Breast epithelium (tissue), 4 donors: ENCODE data around the gene KRTAP10-9. TPM values are rescaled to one million over a fixed set of nuclear protein-coding genes. Genes with fewer than 3 reads are reported as not detected.

Experiments used
- DNase-seq, 2 donors: peaks; one replicate each; pipeline ENCODE4 v3.0.0-alpha.2; 2019; ENCODE audit warnings: low spot score in 2 of 2
- H3K27ac ChIP-seq, 2 donors: fragments of 200-600 bp; sonication (generic) in 1 of 2; one replicate each; pipeline ENCODE4 v1.5.1; 2016 to 2019; ENCODE audit warnings: mild to moderate bottlenecking in 1 of 2
- H3K27me3 ChIP-seq, 2 donors: fragments of 200-600 bp; sonication (generic) in 1 of 2; one replicate each; pipeline versions ENCODE4 v1.5.1 to v1.6.0; 2017 to 2019; ENCODE audit warnings: control low read depth in 1 of 2, mild to moderate bottlenecking in 1 of 2
- H3K36me3 ChIP-seq: fragments of 200-600 bp; one replicate; pipeline ENCODE4 v1.5.1; 2019
- H3K4me1 ChIP-seq, 2 donors: fragments of 200-600 bp; sonication (generic); one replicate each; pipeline ENCODE4 v1.5.1; 2016 to 2019; ENCODE audit warnings: control low read depth in 1 of 2
- H3K4me3 ChIP-seq, 3 donors: fragments of 200-600 bp; sonication (generic); 1 replicate in 2 of 3; 2 replicates in 1 of 3; pipeline ENCODE4 v1.5.1; 2016 to 2019; ENCODE audit warnings: mild to moderate bottlenecking in 3 of 3, moderate library complexity in 2 of 3
- H3K9me3 ChIP-seq, 2 donors: fragments of 200-600 bp; sonication (generic) in 1 of 2; one replicate each; pipeline ENCODE4 v1.5.1; 2016 to 2019; ENCODE audit warnings: control low read depth in 1 of 2
- CTCF ChIP-seq, 3 donors: fragments of 450-650 bp; IDR thresholded peaks; one replicate each; pipeline ENCODE4 v1.5.1; 2016 to 2017; ENCODE audit warnings: antibody characterized with exemption in 3 of 3, mild to moderate bottlenecking in 3 of 3, moderate library complexity in 3 of 3
- POLR2A ChIP-seq: fragments of 450-650 bp; IDR thresholded peaks from one replicate; pipeline ENCODE4 v1.6.1; 2016; ENCODE audit warnings: antibody characterized with exemption, mild to moderate bottlenecking, moderate library complexity
- POLR2AphosphoS5 ChIP-seq, 3 donors: sonication (generic); formaldehyde crosslinking; IDR thresholded peaks; one replicate each; pipeline ENCODE4 v1.6.1; 2017; ENCODE audit warnings: antibody characterized with exemption in 3 of 3
- intact Hi-C: fragments of 100-400 bp; cut with DNase I; formaldehyde crosslinking; loops from one replicate; pipeline ENCODE4 v1.15.1; 2023; ENCODE audit warnings: low total_unique reads
- total RNA-seq, 3 donors: library from RNA; depleted of rRNA; stranded (reverse); fragments of >200 nt; gene quantifications; one replicate each; pipeline ENCODE4 v1.1.0, GENCODE V29; 2016

KRTAP10-9 gene
- total RNA-seq, 3 donors from 2014 or later = not detected

- peaks cover 0 to 15% of the 10 kb centered on the region in 2 donors for H3K27me3 ChIP-seq
- no peak overlapping the region for H3K27ac ChIP-seq
- intact Hi-C loops = no loop called here
- H3K9me3 ChIP-seq = peaks cover 29 to 31% of the 10 kb centered on the region in 2 donors
- no peak for DNase-seq
- H3K36me3 ChIP-seq = no peaks in the 10 kb centered on the region
- no peak overlapping the region for H3K4me3 ChIP-seq
- TF ChIP-seq POLR2AphosphoS5 (IDR thresholded peaks at IDR 0.05) (no peak), POLR2A (no peak), CTCF (IDR thresholded peaks at IDR 0.05) (no peak)
- no peaks in the 10 kb centered on the region for H3K4me1 ChIP-seq
Measured at GRCh38 chr21:44581158-44581557, 45.7 kb upstream of the KRTAP10-9 start.

DNA sequence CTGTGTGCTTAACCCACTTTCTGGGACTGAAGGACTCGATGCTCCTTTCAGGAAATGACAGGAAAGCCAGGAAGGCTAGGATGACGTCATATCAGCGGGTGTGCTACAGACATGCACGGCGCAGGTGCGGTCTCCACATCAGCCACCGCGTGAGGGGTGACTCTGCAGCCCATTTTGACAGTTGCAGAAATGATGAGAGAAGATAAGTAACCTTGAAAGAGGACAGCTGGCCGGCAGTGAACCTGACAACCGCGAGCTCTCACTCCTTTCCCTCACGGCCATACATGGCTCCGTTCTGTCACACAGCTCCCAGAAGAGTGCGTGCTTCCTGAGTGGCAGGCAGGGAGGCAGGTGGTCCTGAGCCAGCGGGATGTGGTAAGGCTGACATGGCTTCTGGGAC lies 44.8 kb upstream of the KRTAP10-9 start:
- TF ChIP-seq POLR2AphosphoS5 (IDR thresholded peaks at IDR 0.05) = no peak
- no peak for TF ChIP-seq CTCF (IDR thresholded peaks at IDR 0.05)
- TF ChIP-seq POLR2A = no peak
- intact Hi-C loops = no loop called here
- DNase-seq = no peak
- H3K4me3 ChIP-seq = no peak overlapping the region
- peaks cover 0 to 19% of the 10 kb centered on the region in 2 donors for H3K27me3 ChIP-seq
- H3K9me3 ChIP-seq = peaks cover 22 to 30% of the 10 kb centered on the region in 2 donors
- no peak overlapping the region for H3K27ac ChIP-seq
- H3K4me1 ChIP-seq = no peaks in the 10 kb centered on the region
- no peaks in the 10 kb centered on the region for H3K36me3 ChIP-seq

DNA sequence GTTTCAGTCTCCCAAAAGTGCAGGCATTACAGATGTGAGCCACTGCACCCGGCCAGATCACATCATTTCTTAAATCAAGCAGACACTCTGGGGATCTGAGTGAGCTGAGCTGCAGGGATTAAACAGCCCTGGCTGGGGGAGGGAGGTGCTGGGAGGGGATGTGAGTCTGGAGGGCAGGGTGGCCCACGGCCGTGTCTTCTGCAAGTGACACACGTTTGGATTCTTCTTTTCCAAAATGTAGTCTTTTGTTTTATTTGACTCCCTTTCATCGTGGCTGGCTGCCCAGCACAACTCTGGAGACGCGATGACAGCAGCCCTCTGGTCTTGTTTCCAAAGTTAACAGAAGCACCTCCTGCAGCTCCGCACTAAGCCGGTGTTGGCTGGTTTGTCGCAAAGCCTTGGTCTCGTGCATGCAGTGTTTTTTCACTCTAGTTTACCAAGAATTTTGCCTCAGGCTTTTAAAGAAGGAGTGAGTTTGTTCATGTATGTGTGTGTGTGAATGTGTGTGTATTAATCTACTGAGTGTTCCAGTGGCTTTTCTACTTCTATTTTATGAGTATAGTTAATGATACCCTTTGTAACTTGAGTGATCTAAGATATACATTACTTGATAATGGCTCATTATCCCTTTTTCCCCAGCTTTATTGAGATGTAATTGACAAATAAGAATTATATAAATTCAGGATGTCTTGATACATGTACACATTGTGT lies 43.6 kb upstream of the KRTAP10-9 start:
- peak in 1 of 2 donors; percentile 33 for DNase-seq
- Histone ChIP-seq H3K36me3 (no peaks in the 10 kb centered on the region), H3K27ac (no peak overlapping the region), H3K27me3 (peaks cover 0 to 19% of the 10 kb centered on the region in 2 donors), H3K4me3 (no peak overlapping the region), H3K4me1 (no peaks in the 10 kb centered on the region), H3K9me3 (peaks cover 16 to 25% of the 10 kb centered on the region in 2 donors)
- no peak for TF ChIP-seq POLR2AphosphoS5 (IDR thresholded peaks at IDR 0.05)
- no peak for TF ChIP-seq POLR2A
- TF ChIP-seq CTCF (IDR thresholded peaks at IDR 0.05) = no peak
- intact Hi-C loops = no loop called here

- Histone ChIP-seq H3K27me3 (peaks cover 0 to 15% of the 10 kb centered on the region in 2 donors), H3K4me3 (no peak overlapping the region), H3K9me3 (peaks cover 16 to 25% of the 10 kb centered on the region in 2 donors), H3K27ac (no peak overlapping the region), H3K36me3 (no peaks in the 10 kb centered on the region), H3K4me1 (no peaks in the 10 kb centered on the region)
- intact Hi-C loops = no loop called here
- DNase-seq = no peak
- TF ChIP-seq POLR2A = no peak
- TF ChIP-seq POLR2AphosphoS5 (IDR thresholded peaks at IDR 0.05) = no peak
- TF ChIP-seq CTCF (IDR thresholded peaks at IDR 0.05) = no peak
Measured at GRCh38 chr21:44583800-44584147, 43.1 kb upstream of the KRTAP10-9 start.

- Histone ChIP-seq H3K4me3 (no peak overlapping the region), H3K9me3 (peaks cover 11 to 14% of the 10 kb centered on the region in 2 donors), H3K4me1 (no peaks in the 10 kb centered on the region), H3K36me3 (no peaks in the 10 kb centered on the region), H3K27me3 (peaks cover 0 to 19% of the 10 kb centered on the region in 2 donors), H3K27ac (no peak overlapping the region)
- intact Hi-C loops = no loop called here
- TF ChIP-seq CTCF (IDR thresholded peaks at IDR 0.05) = no peak
- no peak for TF ChIP-seq POLR2A
- TF ChIP-seq POLR2AphosphoS5 (IDR thresholded peaks at IDR 0.05) = no peak
- DNase-seq = no peak
Measured at GRCh38 chr21:44585892-44586291, 41.0 kb upstream of the KRTAP10-9 start.
